Brain microvascular endothelial cell (primary cell): Measurements from ENCODE around the gene GRM7.

ENCODE experiments used
- DNase-seq: peaks from one replicate; pipeline ENCODE4 v3.0.0-alpha.2; 2020
- H3K27ac ChIP-seq: fragments of 250-450 bp; sonication (Bioruptor Pico); 2 replicates; pipeline ENCODE4 v1.5.1; 2020; ENCODE audit warnings: mild to moderate bottlenecking, moderate library complexity
- H3K27me3 ChIP-seq: fragments of 250-450 bp; sonication (Bioruptor Pico); replicated peaks from 2 replicates; pipeline ENCODE4 v1.5.1; 2020; ENCODE audit warnings: mild to moderate bottlenecking
- H3K36me3 ChIP-seq: fragments of 250-450 bp; sonication (Bioruptor Pico); replicated peaks from 2 replicates; pipeline ENCODE4 v1.5.1; 2020; ENCODE audit warnings: mild to moderate bottlenecking
- H3K4me3 ChIP-seq: 2 replicates; pipeline ENCODE4 v1.5.1; 2011; ENCODE audit warnings: low read depth, mild to moderate bottlenecking, control low read depth, low read length, moderate library complexity
- in situ Hi-C: cut with HindIII; loops from 2 replicates; pipeline ENCODE4 v1.10.0; 2017; ENCODE audit warnings: low sequenced_read_pairs, low pct_ligation_motif_present
- TF ChIP-seq, protein P1 (sequence below): IDR thresholded peaks from 2 replicates; pipeline ENCODE4 v1.5.1; 2011; ENCODE audit warnings: low read depth, mild to moderate bottlenecking, moderate library complexity, low read length, control low read depth, inconsistent platforms; ENCODE audit errors: missing control alignments

GRM7 gene

DNA sequence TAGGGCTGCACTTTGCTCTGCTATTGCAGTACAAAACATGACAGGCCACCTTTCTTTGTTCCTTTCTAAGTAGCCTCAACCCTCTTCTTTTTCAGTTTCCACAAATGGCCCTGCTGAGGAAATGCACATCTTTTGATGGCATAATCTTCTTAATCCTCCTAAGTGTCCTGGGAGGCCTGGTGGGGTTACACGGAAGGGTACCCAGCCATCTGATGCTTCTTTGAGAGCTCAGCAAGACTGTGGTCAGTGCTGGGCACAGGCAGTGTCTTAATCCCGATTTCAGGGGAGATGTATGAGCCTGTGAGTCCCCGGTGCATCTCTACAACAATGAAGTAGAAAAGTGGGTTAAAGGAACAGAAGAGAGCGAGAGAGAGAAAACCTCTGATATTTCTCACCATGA lies 404.8 kb downstream of the GRM7 start:
- H3K36me3 ChIP-seq, result no peaks in the 10 kb centered on the region
- no peak for DNase-seq
- TF ChIP-seq, protein P1, sequence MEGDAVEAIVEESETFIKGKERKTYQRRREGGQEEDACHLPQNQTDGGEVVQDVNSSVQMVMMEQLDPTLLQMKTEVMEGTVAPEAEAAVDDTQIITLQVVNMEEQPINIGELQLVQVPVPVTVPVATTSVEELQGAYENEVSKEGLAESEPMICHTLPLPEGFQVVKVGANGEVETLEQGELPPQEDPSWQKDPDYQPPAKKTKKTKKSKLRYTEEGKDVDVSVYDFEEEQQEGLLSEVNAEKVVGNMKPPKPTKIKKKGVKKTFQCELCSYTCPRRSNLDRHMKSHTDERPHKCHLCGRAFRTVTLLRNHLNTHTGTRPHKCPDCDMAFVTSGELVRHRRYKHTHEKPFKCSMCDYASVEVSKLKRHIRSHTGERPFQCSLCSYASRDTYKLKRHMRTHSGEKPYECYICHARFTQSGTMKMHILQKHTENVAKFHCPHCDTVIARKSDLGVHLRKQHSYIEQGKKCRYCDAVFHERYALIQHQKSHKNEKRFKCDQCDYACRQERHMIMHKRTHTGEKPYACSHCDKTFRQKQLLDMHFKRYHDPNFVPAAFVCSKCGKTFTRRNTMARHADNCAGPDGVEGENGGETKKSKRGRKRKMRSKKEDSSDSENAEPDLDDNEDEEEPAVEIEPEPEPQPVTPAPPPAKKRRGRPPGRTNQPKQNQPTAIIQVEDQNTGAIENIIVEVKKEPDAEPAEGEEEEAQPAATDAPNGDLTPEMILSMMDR, result no peak
- H3K27ac ChIP-seq, result no peak overlapping the region
- no peak overlapping the region for H3K4me3 ChIP-seq
- in situ Hi-C loops, result no loop called here
- no peaks in the 10 kb centered on the region for H3K27me3 ChIP-seq

DNA sequence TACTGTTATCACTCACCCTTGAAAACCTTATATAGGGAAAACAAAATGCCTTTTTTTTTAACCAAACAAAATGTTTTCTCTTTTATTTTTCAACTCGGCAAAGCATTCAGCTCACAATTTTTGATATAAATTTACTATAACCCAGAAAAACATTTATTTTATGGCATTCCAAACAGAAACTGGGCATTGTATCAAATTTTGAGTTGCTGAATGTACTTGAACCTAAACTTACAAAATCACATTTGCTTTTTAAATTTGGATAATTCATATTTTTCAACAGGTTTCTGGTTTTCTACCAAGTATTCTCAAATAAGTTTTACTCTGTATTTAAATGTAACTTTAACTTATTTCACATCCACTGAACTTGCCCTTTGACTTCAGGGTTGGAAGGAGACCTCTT lies 405.6 kb downstream of the GRM7 start:
- TF ChIP-seq, protein P1, result no peak
- H3K27me3 ChIP-seq, result no peaks in the 10 kb centered on the region
- no peak for DNase-seq
- in situ Hi-C loops, result no loop called here
- H3K27ac ChIP-seq, result no peak overlapping the region
- H3K36me3 ChIP-seq, result no peaks in the 10 kb centered on the region
- H3K4me3 ChIP-seq, result no peak overlapping the region

DNA sequence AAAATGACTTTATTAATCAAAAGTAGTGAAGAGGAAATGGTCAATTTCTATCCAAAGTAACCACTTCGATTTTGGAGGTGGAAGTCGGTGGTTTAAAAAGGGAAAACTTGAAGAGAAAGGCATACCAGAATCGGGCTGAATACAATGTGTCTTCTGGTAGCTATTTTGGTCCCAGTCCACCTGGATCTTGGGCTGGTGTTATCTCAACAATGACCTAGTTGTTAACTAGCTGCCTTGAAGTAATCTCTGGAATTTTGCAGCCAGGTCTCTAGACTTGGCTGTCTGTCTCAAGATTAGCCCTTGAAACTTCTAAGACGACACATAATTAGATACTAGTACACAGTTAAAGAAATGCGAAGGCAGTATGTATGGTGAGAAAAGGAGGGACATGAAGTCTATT lies 409.8 kb downstream of the GRM7 start:
- Histone ChIP-seq H3K36me3 (no peaks in the 10 kb centered on the region), H3K4me3 (no peak overlapping the region), H3K27ac (no peak overlapping the region), H3K27me3 (no peaks in the 10 kb centered on the region)
- no peak for DNase-seq
- in situ Hi-C loops, result no loop called here
- TF ChIP-seq, protein P1, result no peak

DNA sequence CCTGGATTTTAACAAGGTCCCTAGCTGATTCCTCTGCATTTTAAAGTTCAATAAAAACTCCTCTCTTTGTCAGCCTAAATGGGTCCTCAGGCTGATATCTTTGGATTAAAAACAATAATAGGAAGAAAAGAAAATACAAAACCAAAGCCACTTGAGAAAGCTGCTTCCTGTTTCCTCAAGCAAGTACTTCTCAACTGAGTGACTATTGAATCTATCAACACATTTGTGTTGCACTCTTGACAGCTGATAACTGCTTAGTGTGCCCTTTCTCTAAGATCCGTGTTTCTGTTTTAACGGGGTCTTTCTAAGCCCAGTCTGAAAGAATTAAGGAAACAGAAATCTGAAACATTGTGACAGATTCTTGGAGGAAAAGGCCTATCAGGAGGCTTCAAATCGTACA lies 410.7 kb downstream of the GRM7 start:
- TF ChIP-seq, protein P1, result no peak
- in situ Hi-C loops, result no loop called here
- Histone ChIP-seq H3K36me3 (no peaks in the 10 kb centered on the region), H3K4me3 (no peak overlapping the region), H3K27ac (no peak overlapping the region), H3K27me3 (no peaks in the 10 kb centered on the region)
- no peak for DNase-seq

DNA sequence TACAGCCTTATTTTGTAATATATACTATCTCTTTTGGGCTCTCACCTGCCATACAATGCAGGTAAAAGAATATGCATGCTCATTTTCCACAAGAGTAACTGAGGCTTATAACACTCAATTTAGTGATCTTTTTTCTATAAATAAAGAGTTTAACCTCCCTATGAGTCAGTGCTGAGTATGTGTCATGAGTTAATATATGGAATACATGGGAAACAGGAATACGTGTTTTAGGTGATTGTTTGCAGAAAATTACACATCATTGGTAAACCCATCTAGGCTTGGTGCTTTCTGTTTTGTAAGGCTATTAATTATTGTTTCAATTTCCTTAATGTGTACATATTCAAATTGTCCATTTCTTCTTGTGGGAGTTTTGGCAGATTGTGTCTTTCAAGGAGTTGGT lies 411.3 kb downstream of the GRM7 start:
- H3K4me3 ChIP-seq, result no peak overlapping the region
- in situ Hi-C loops, result no loop called here
- no peak overlapping the region for H3K27ac ChIP-seq
- TF ChIP-seq, protein P1, result no peak
- no peaks in the 10 kb centered on the region for H3K36me3 ChIP-seq
- no peaks in the 10 kb centered on the region for H3K27me3 ChIP-seq
- DNase-seq, result no peak

DNA sequence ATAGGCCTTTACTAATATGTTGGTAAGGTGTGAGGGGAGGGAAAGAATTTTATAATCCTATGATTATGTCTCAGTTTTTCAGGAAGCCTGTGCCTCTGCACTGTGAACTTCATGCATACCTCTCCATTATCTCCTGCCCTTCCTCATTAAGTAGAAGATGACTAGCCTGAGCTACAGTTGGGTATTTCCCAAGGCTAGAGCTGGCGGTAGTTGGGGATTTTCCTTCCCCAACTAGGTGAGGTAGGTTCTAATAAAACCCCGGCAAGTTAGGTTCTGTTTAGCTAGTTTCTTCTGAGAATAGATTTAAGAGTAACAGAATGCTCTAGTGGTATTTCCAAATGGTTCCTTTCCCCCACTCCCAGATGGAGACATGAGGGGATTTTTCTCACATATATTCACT lies 414.5 kb downstream of the GRM7 start:
- Histone ChIP-seq H3K36me3 (no peaks in the 10 kb centered on the region), H3K4me3 (no peak overlapping the region), H3K27me3 (no peaks in the 10 kb centered on the region), H3K27ac (no peak overlapping the region)
- DNase-seq, result no peak
- in situ Hi-C loops, result no loop called here
- TF ChIP-seq, protein P1, result no peak
